ENCODE data around the gene MSH2. TPM values are rescaled to one million over a fixed set of nuclear protein-coding genes. Genes with fewer than 3 reads are reported as not detected.

MSH2 gene
- total RNA-seq, 1 donor from 2014 or later = 13.1 TPM

DNA sequence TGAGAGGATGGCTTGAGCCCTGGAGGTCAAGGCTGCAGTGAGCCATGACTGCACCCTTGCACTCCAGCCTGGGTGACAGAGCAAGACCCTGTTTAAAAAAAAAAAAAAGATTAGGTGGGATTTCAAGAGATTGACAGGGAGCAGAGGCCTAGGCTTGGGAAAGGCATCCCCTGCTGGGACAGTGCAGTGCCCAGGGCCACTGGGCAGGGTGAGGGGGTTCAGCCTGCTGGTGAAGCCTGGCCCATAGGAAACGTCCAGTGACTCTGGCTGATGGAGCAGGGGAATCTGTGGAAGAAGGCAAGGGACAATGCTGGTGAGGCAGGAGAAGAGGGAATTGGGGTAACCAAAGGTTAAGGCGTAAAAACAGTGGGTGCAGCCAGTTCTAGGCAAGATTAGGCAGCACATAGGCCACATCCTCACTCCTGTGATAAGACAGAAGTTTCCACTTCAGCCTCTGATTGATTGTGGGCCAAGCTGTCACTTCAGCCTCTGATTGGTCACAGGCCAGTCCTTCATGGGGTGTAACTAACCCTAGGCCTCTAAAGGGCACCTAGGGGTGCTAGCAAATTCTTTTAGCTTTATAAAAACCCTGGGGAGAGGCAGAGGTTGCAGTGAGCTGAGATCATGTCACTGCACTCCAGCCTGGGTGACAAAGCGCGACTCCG lies 128.6 kb downstream of the MSH2 start:
- no peaks in the 10 kb centered on the region for H3K27me3 ChIP-seq (ENCODE audit: low read depth)
- TF ChIP-seq, protein P1, sequence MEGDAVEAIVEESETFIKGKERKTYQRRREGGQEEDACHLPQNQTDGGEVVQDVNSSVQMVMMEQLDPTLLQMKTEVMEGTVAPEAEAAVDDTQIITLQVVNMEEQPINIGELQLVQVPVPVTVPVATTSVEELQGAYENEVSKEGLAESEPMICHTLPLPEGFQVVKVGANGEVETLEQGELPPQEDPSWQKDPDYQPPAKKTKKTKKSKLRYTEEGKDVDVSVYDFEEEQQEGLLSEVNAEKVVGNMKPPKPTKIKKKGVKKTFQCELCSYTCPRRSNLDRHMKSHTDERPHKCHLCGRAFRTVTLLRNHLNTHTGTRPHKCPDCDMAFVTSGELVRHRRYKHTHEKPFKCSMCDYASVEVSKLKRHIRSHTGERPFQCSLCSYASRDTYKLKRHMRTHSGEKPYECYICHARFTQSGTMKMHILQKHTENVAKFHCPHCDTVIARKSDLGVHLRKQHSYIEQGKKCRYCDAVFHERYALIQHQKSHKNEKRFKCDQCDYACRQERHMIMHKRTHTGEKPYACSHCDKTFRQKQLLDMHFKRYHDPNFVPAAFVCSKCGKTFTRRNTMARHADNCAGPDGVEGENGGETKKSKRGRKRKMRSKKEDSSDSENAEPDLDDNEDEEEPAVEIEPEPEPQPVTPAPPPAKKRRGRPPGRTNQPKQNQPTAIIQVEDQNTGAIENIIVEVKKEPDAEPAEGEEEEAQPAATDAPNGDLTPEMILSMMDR (IDR thresholded peaks at IDR 0.05) = no peak
- intact Hi-C loops (cut with DNase I) = no loop called here
- no peak overlapping the region for H3K27ac ChIP-seq
- DNase-seq (no peak), ATAC-seq (no peak)
- H3K9me3 ChIP-seq = no peaks in the 10 kb centered on the region
- H3K4me1 ChIP-seq = no peaks in the 10 kb centered on the region
- no peak overlapping the region for H3K4me3 ChIP-seq
- no peaks in the 10 kb centered on the region for H3K36me3 ChIP-seq

Small RNA genes within 50 kb of the gene (microRNA-seq; reads per million reads assigned to microRNA genes)
- gene MIR559 (ENCODE audit: borderline number of aligned reads) = not detected

Other genes starting within 250 kb of the MSH2 start
- 0.77 TPM for gene STPG4, start 247.8 kb upstream of the MSH2 start, total RNA-seq
- 469 TPM for gene CALM2, start 226.6 kb upstream of the MSH2 start, total RNA-seq
- gene EPCAM, start 33.8 kb upstream of the MSH2 start, total RNA-seq = 104 TPM
- not detected for gene KCNK12, start 167.8 kb downstream of the MSH2 start, total RNA-seq